HG02588 (cell line): ENCODE data around the gene SYNE1.
"Not testable (repeated sequence)": the region's sequence is repeated elsewhere in the genome, so short reads cannot be mapped to it uniquely, and the experiment has no call there.

Experiments used
- ATAC-seq: cut with Tn5 transposase; IDR thresholded peaks from one replicate; pipeline ENCODE4 v1.9.1; 2021; ENCODE audit warnings: mild to moderate bottlenecking, moderate library complexity; ENCODE audit not compliant: unreplicated experiment

Gene SYNE1

GRCh38 chr6:152328200-152328599 is 309.0 kb downstream of the SYNE1 start:
- ATAC-seq: not testable (repeated sequence)

- ATAC-seq: no peak
These were observed 313.8 kb downstream of the SYNE1 start for GRCh38 chr6:152323376-152323775.

DNA sequence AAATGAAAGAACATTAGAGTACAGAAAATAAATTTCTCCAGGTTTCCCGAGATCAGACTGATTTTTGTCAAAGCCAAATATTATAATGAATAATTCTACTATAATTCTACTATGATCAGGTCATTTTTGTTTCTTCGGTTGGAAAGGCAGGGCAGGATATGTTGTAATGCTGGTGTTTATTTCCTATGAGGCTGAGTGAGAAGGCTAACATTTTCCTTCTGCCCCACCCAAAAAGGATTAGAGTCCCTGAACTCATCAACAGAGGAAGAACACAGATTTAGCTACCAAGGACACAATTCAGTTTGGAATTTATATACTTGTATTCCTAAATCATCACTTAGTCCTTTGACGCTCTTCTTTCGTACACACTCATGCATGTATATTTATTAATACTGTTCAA is 318.9 kb downstream of the SYNE1 start:
- ATAC-seq: no peak

DNA sequence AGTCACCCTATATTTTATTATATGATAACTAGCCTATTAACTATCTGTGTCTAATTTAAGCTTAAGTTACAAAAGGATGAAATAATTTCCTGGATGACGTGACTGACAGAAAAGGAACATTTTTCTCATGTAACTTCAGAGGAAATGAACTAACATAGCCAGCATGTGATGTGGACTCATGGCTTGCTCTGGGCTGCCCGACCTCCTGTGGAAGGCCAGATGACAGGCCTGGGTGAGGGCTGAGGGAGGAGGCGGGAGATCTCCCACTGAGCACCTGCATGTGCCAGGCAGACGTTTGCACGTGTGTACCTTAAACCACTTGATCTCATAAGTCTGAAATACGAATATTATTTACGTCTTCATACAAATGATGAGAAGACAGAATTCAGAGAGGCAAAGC is 321.1 kb downstream of the SYNE1 start:
- no peak for ATAC-seq

DNA sequence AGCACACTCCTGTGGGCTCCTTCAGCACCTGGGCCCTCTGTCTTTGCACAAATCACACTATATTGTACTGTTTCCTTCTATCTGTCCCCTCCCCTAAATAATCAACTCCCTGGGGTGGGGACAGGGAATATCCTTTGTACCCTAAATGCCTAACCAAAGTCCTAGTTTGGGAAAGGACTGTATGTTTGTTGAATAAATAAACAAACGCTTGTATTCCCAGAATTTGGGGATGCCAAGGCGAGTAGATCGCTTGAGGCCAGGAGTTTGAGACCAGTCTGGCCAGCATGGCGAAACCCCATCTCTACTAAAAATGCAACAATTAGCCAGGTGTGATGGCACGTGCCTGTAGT is 322.7 kb downstream of the SYNE1 start:
- no peak for ATAC-seq

- ATAC-seq: no peak
These were observed 323.4 kb downstream of the SYNE1 start for GRCh38 chr6:152313542-152314482.

DNA sequence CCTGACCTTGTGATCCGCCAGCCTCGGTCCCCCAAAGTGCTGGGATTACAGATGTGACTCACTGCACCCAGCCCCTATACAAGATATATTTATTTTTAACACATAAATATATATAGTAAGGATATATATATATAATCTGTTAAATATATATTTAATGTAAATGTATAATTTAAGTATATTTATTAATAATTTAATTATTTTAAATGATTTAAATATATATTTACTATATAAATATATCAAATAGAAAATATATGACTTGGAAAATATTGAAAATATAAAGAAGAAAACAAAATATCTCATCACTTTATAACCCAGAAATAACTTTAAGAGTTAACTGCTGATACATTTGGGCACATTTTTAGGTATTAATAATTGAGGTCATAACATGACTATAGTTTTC is 324.7 kb downstream of the SYNE1 start:
- ATAC-seq: no peak

DNA sequence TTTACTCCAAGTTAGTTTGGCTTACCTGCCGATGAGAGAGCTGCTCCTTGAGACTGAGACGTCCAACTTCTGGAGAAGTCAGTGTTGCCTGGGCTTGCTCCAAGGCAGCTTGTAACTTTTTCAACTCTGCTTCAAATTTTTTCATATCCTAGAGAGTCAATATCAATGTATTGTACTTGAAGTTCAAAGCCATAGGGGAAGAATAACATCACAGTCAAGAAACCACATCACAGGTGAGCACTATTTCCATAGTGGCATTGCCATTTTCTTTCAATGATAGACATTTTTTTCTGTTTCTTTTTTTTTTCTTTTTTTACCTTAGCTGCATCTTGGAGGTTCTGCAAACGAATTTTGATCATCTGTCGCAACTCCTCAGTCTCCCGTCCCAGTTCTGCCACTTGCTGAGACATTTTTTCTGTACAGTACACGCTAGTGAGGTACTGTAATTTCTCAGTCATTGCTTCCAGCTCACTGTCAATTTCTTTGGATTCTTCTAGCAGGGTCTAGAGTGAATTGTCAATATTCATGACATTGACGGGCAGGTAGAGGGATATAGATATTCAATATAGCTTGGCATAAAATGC is 326.7 kb downstream of the SYNE1 start:
- ATAC-seq: no peak

DNA sequence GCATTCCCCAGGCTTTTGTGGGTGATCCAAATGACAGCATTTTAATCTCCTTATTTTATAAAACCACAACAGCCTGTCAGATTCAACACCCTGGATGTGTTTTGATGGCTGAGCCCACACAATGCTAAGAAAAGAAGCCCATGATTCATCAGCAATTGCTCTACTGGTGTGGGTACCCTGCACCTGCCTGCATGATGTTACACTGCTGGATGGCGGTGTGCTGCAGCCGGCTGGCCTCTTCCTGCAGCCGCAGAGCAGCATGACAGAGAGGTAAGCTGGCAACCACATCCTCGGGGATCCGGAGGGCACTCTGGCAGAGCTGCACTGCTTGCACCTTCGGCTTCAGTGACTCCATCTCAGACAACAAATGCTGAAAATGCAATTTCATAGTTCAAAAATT is 327.5 kb downstream of the SYNE1 start:
- ATAC-seq: no peak

DNA sequence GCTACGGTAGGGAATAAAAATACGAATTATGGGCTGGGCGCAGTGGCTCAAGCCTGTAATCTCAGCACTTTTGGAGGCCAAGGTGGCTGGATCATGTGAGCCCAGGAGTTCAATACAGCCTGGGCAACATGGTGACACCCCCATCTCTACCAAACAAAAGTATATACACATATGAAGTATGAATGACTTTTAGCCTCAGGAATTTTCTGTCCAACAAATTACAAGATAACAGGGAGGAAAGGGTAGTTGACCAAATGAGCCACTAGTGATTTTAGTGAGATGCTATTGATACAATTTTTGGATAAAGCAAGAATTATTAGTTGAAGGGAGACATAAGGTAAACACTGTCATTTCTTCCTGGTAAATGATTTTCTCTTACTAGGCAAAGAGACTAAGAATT is 328.2 kb downstream of the SYNE1 start:
- ATAC-seq: no peak

DNA sequence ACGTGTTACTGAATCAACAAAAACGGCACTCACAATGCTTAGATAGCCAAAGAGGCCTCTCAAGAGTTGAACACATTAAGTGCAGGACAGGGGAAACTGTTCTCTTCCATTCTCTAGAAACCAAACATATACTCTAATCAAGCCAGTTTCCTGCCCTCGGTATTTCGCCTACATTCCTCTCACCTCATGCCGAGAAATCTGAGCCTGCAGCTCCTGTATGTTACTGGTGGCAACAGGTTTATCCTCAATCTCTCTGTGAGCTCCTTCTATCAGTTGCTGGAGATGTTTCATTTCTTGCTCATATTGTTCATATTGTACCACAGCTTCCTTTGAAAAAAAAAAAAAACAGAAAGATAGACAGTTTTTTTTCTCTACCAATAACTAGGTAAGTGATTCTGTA is 328.9 kb downstream of the SYNE1 start:
- no peak for ATAC-seq

DNA sequence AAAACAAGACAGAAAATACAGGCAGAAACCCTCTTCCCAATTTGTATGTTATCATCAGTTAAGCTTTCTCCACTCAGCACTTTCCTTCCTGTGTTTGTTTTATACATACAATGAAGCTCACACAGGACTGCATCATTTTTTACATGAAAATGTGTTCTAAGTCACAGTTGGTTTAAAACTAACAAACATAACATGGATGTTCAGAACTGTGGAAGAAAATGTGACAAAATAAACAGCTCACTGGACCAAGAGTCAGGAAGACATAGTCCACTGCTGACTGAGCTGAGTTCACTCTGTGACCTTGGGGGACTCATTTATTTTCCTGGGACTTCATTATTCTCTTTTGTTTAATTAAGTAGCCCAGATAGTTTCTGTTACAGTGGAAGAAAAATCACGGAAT is 331.5 kb downstream of the SYNE1 start:
- ATAC-seq: no peak

DNA sequence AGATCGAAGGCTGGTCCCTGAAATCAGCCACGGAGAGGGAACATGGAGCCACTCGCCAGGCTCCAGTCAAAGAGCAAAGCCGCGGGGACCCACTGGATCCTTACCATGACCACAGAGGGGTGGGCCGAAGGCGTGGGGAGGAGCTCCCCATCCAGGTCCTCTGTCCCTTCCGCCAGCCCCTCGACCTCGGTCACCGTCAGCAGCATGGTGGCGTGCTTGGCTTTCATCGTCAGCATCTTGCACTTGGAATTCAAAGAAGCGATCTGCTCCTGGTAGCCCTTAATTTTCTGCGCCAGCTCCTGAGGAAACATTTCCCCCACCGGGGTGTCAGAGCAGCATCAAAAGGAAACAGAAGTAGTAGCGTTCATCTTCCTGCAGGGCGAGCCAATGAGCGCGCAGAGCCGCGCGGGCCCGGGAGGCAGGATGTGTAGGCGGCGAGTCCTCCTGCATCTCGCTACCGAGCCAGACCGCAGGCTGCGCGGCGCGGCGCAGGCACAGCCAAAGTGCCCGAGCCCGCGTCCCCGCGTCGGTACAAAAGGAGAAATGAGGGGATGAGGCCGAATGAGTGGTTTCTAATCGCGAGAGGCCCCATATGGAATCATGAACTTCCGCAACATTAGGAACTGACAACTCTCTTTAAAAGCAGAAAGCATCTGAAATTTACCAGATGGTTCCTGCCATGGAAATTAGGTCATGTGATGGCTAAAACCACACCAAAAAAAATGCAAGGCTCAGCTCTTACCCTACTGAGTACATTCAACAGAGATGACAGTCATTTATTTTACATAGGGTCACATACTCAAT is 335.2 kb downstream of the SYNE1 start:
- ATAC-seq: peak; percentile 91

DNA sequence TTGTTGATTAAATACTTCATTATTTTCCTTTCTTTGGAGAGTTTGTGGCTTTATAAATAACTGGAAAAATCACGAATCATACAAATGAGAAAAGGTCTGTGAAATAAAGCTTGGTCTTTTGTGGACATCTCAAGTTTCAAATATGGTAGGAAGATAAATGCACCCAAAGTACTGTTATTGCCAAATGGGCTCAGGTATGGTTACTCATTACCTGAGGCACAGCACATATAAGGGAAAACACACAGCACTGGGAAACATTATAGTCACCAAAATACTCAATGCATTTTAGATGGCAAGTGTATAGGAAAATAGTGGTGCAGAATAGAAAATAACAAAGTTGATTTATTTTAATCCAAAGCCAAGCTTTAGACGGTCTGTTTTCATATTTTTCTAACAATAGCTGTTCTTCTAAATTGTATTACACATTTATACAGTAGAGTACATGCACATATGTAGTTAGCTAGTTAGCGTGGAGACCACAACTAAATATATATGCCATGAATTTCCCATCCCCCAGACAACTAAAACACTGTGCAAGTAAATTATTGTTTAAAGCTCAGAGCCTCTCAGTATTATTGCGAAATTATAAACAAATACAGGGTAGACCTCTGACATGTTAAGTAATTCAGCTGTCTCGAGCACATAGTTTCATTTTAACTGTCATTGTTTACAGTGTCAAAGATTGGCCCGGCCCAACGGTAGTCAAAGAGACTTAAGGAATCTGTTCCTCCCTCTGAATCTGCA is 336.0 kb downstream of the SYNE1 start:
- ATAC-seq: peak; percentile 23

DNA sequence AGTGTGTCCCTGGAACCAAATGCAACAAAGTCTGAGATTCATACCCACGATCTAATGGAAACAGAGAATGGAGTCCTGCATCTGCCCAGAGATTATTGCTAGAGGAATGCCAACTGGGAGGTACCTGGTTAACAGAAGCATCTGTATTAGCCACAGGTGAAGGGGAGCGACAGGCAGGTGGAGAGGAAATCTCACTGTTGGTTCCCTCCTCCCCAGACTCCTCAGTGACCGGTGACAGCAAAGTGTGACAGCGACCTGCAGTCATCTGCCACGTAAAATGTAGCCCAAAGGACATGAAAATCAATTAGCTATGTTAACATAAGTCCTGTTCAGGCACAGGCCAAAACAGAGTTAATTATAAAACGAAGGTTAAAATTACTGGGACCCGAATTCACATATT is 336.6 kb downstream of the SYNE1 start:
- ATAC-seq: no peak

- no peak for ATAC-seq
These were observed 338.1 kb downstream of the SYNE1 start for GRCh38 chr6:152298848-152299735.

- no peak for ATAC-seq
These were observed 339.0 kb downstream of the SYNE1 start for GRCh38 chr6:152298055-152298647.

- no peak for ATAC-seq
These were observed 340.4 kb downstream of the SYNE1 start for GRCh38 chr6:152296648-152297376.

GRCh38 chr6:152295920-152296319 is 341.2 kb downstream of the SYNE1 start:
- ATAC-seq: no peak
